ENCODE measurements around the gene KLHL1.

KLHL1 gene

DNA sequence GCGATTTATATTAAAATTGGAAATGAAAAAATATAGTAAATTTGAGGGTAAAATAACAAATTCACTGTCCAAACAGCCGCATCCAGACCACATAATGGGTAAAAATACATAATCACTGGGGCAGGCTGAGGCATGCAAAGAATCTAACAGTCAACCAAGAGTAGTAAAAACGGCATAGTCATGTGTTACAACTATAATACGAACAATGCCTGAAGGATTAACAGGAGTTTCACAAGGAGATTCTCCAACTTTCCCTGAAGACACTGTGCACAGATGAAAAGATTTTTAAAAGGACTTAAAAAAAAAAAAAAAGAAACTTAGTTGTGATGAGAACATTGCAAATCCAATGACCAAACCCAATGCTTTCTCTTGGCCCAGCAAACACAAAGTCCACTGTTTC is 21.0 kb downstream of the KLHL1 start:
- no peak overlapping the region for H3K4me3 ChIP-seq (ENCODE audit: low read depth, low read length)
- DNase-seq (ENCODE audit: low read depth, low spot score): no peak
- CTCF ChIA-PET: no interaction called here
- TF ChIP-seq, protein P1, sequence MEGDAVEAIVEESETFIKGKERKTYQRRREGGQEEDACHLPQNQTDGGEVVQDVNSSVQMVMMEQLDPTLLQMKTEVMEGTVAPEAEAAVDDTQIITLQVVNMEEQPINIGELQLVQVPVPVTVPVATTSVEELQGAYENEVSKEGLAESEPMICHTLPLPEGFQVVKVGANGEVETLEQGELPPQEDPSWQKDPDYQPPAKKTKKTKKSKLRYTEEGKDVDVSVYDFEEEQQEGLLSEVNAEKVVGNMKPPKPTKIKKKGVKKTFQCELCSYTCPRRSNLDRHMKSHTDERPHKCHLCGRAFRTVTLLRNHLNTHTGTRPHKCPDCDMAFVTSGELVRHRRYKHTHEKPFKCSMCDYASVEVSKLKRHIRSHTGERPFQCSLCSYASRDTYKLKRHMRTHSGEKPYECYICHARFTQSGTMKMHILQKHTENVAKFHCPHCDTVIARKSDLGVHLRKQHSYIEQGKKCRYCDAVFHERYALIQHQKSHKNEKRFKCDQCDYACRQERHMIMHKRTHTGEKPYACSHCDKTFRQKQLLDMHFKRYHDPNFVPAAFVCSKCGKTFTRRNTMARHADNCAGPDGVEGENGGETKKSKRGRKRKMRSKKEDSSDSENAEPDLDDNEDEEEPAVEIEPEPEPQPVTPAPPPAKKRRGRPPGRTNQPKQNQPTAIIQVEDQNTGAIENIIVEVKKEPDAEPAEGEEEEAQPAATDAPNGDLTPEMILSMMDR (IDR thresholded peaks at IDR 0.05; ENCODE audit: insufficient read depth, low read length, missing control alignments): no peak
- POLR2A ChIA-PET: no interaction called here

DNA sequence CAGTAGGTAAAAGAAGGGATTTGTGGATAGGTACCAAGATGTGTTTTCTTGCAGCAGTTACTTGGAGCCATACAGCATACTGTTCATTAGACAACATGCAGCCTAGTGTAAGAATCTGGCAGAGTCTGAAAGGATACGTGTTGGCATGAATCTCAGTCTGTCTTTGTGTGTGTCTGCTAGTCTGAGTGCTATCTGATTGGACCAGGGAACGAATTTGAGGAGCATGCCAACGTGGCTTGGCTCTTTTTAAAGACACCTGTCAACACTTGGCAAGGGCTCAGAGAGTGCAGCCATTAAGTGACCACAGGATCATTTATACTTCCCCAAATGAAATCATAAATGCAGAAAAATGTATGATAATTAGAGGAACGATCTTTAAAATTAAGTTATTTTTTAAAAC is 28.2 kb downstream of the KLHL1 start:
- H3K4me3 ChIP-seq (ENCODE audit: low read depth, low read length): no peak overlapping the region
- ChIA-PET POLR2A (no interaction called here), CTCF (no interaction called here)
- TF ChIP-seq, protein P1 (IDR thresholded peaks at IDR 0.05; ENCODE audit: insufficient read depth, low read length, missing control alignments): no peak
- no peak for DNase-seq (ENCODE audit: low read depth, low spot score)

DNA sequence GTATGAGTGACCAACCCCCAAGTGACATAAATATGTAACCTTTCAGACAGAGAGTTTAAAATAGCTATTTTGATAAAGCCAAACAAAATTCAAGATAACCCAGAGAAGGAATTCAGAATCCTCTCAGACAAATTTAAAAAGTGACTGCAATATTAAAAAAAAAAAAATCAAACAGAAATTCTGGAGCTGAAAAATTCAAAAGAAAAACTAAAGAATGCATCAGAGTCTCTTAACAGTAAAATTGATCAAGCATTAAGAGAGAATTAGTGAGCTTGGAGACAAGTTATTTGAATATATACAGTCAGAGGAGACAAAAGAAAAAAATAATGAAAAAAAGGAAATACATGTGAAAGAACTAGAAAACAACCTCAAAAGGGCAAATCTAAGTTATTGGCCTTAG is 53.7 kb downstream of the KLHL1 start:
- no peak for DNase-seq (ENCODE audit: low read depth, low spot score)
- TF ChIP-seq, protein P1 (IDR thresholded peaks at IDR 0.05; ENCODE audit: insufficient read depth, low read length, missing control alignments): no peak
- CTCF ChIA-PET: no interaction called here
- H3K4me3 ChIP-seq (ENCODE audit: low read depth, low read length): no peak overlapping the region
- POLR2A ChIA-PET: no interaction called here

DNA sequence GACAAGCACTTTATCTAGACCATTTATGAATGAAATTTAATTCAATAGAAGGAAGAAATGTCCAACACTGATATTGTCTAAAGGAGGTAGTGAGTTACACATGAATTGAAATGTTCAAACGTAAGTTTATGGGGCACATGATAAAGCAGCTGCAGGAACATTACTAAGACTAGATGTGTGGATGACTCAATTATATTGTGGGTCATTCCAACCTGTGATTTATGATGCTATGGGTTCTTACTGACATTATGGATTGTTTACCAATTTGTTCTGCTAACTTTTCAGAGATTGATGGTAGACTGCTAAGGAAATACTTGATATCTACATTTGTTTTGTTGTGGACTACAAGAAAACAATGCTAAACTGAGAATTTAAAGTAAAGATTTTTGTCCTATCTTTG is 56.7 kb downstream of the KLHL1 start:
- no peak for DNase-seq (ENCODE audit: low read depth, low spot score)
- ChIA-PET POLR2A (no interaction called here), CTCF (no interaction called here)
- TF ChIP-seq, protein P1 (IDR thresholded peaks at IDR 0.05; ENCODE audit: insufficient read depth, low read length, missing control alignments): no peak
- H3K4me3 ChIP-seq (ENCODE audit: low read depth, low read length): no peak overlapping the region

DNA sequence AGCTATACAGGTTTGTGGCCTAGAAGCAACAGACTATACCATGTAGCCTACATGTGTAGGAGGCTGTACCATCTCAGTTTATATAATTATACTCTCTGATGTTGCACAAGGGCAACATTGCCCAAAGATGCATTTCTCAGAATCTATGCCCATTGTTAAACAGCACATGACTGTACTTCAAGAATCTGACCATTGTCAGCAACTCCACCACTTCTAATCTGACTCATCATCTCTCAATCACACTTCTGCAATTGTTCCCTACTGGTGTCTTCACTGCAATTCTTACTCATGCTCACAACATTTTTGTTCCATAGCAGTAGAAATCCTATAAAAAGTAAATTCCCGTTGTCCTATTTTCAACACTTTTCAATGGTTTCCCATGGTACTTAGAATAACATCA is 64.6 kb downstream of the KLHL1 start:
- POLR2A ChIA-PET: no interaction called here
- DNase-seq (ENCODE audit: low read depth, low spot score): no peak
- TF ChIP-seq, protein P1 (IDR thresholded peaks at IDR 0.05; ENCODE audit: insufficient read depth, low read length, missing control alignments): no peak
- CTCF ChIA-PET: no interaction called here
- no peak overlapping the region for H3K4me3 ChIP-seq (ENCODE audit: low read depth, low read length)

DNA sequence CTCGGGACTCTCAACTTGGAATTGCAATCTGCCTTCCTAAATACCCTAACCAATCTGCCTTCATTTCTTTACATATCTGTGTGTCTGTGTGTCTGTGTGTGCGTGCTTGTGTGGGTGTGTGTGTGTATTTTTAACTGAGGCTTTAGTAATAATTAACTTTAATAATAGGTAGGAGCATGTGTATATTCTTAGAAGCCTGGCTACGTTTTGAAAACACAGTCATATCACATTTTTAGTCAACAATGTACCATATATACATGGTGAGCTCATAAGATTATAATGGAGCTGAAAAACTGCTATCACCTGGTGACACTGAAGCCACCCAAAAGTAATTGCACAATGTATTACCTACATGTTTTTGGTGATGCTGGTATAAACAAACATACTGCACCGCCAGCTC is 66.1 kb downstream of the KLHL1 start:
- TF ChIP-seq, protein P1 (IDR thresholded peaks at IDR 0.05; ENCODE audit: insufficient read depth, low read length, missing control alignments): no peak
- no peak for DNase-seq (ENCODE audit: low read depth, low spot score)
- ChIA-PET POLR2A (no interaction called here), CTCF (no interaction called here)
- no peak overlapping the region for H3K4me3 ChIP-seq (ENCODE audit: low read depth, low read length)

Data from AG04449 (cell line).